HepG2 (cell line): Measurements from ENCODE around the gene ANKRD44. TPM values are rescaled to one million over a fixed set of nuclear protein-coding genes. Genes with fewer than 3 reads are reported as not detected.

Experiments
- ATAC-seq: fragments of 200-7000 bp; cut with Tn5 transposase; 3 replicates; pipeline ENCODE4 v1.9.1; 2020; ENCODE audit warnings: mild to moderate bottlenecking, moderate library complexity
- BruUV-seq: library from RNA; stranded (reverse); fragments of 400-500 nt; replicated peaks from 2 replicates; lab custom pipeline; 2021; lab: Mats Ljungman, UMichigan
- CTCF ChIA-PET: fragments of 300-600 bp; formaldehyde crosslinking; extraction: SDS; loops from one replicate; lab custom pipeline; 2021; ENCODE audit warnings: low total read pairs, inconsistent platforms, low intra/inter-chr PET ratio; lab: Yijun Ruan, JAX
- POLR2A ChIA-PET: fragments of 350-600 bp; sonication (Branson Sonifier 250); formaldehyde crosslinking; loops from one replicate; lab custom pipeline; 2020; ENCODE audit warnings: antibody characterized with exemption, inconsistent platforms; lab: Yijun Ruan, JAX
- DNase-seq: peaks from one replicate; pipeline ENCODE4 v3.0.0-alpha.2; 2015; ENCODE audit warnings: low spot score
- FAIRE-seq: peaks from 3 replicates; lab custom pipeline; 2011; peaks lifted over from hg19 to GRCh38; lab: Jason Lieb, UNC
- H2AFZ ChIP-seq: one replicate; pipeline ENCODE4 v1.6.1; 2011; ENCODE audit warnings: low read length, inconsistent platforms
- H3K27ac ChIP-seq: fragments of 300-600 bp; 3 replicates; pipeline ENCODE4 v1.8.0; 2011; ENCODE audit warnings: mixed run types, mild to moderate bottlenecking, mixed read lengths, low read length, inconsistent platforms; ENCODE audit not compliant: insufficient read depth; ENCODE audit errors: extremely low read length
- H3K27me3 ChIP-seq, 2 experiments: fragments of 200-600 bp in 1 of 2; 2 replicates in 1 of 2; 3 replicates in 1 of 2; pipeline versions ENCODE4 v1.6.0 to v1.8.0; 2011; ENCODE audit warnings: low read length in 2 of 2, mild to moderate bottlenecking in 2 of 2, moderate library complexity in 2 of 2, inconsistent platforms in 1 of 2; ENCODE audit not compliant: insufficient read depth in 2 of 2, control insufficient read depth in 1 of 2
- H3K36me3 ChIP-seq, 2 experiments: fragments of 200-600 bp in 1 of 2; replicated peaks in 1 of 2; 2 replicates in 1 of 2; 3 replicates in 1 of 2; pipeline versions ENCODE4 v1.5.1 to v1.8.0; 2011; ENCODE audit warnings: low read length in 2 of 2, inconsistent platforms in 1 of 2; ENCODE audit not compliant: insufficient read depth in 2 of 2, control insufficient read depth in 1 of 2
- H3K4me1 ChIP-seq: 2 replicates; pipeline ENCODE4 v1.5.1; 2012; ENCODE audit warnings: low read length, inconsistent platforms; ENCODE audit not compliant: insufficient read depth
- H3K4me2 ChIP-seq: 2 replicates; pipeline ENCODE4 v1.6.0; 2011; ENCODE audit warnings: low read depth, low read length, inconsistent platforms
- H3K4me3 ChIP-seq, 3 experiments: fragments of 200-600 bp in 1 of 3; sonication (generic), shearing (Covaris generic) in 1 of 3; replicated peaks in 1 of 3; 2 replicates each; pipeline ENCODE4 v1.5.1; 2011 to 2016; ENCODE audit warnings: low read length in 3 of 3, inconsistent platforms in 2 of 3, low read depth in 2 of 3, mild to moderate bottlenecking in 2 of 3, control low read depth in 1 of 3, mixed read lengths in 1 of 3; ENCODE audit not compliant: insufficient read depth in 1 of 3
- H3K79me2 ChIP-seq: one replicate; pipeline ENCODE4 v1.6.1; 2011; ENCODE audit warnings: low read length, inconsistent platforms; ENCODE audit not compliant: insufficient read depth
- H3K9ac ChIP-seq: 2 replicates; pipeline ENCODE4 v1.6.0; 2011; ENCODE audit warnings: mild to moderate bottlenecking, low read depth, low read length, inconsistent platforms; ENCODE audit not compliant: insufficient read depth
- H3K9me3 ChIP-seq: 2 replicates; pipeline ENCODE4 v1.5.1; 2012; ENCODE audit warnings: mild to moderate bottlenecking, low read length
- H4K20me1 ChIP-seq: 2 replicates; pipeline ENCODE4 v1.6.0; 2011; ENCODE audit warnings: inconsistent platforms, mild to moderate bottlenecking, low read length, moderate library complexity; ENCODE audit not compliant: insufficient read depth
- MTF1 ChIP-seq: sonication (generic); formaldehyde crosslinking; IDR thresholded peaks from 2 replicates; pipeline ENCODE4 v1.5.0; 2020; ENCODE audit warnings: missing genetic modification reagents
- PHB2 ChIP-seq: fragments of 450-650 bp; IDR thresholded peaks from 2 replicates; pipeline ENCODE4 v1.6.1; 2018; ENCODE audit not compliant: partially characterized antibody
- RBAK ChIP-seq: sonication (generic); formaldehyde crosslinking; IDR thresholded peaks from 2 replicates; pipeline ENCODE4 v1.5.1; 2020; ENCODE audit warnings: mild to moderate bottlenecking, missing genetic modification reagents
- ZNF142 ChIP-seq: sonication (generic); formaldehyde crosslinking; IDR thresholded peaks from 2 replicates; pipeline ENCODE4 v1.4.0; 2020; ENCODE audit warnings: missing genetic modification reagents
- ZNF292 ChIP-seq: sonication (generic); formaldehyde crosslinking; IDR thresholded peaks from 2 replicates; pipeline ENCODE4 v1.8.1; 2022; ENCODE audit warnings: mild to moderate bottlenecking, low read depth, missing genetic modification reagents, borderline replicate concordance
- WGBS: methylation state at CpG from one replicate; pipeline ENCODE4 v1.1.6; 2017; ENCODE audit warnings: low lambda C conversion rate; 5-methylcytosine and 5-hydroxymethylcytosine counted together
- in situ Hi-C: cut with HindIII; loops from 2 replicates; pipeline ENCODE4 v1.10.0; 2017; ENCODE audit warnings: low pct_unique_long_range_greater_than_20kb; ENCODE audit not compliant: extremely low pct_ligation_motif_present
- intact Hi-C: fragments of 100-400 bp; cut with micrococcal nuclease; formaldehyde crosslinking; loops from one replicate; pipeline ENCODE4 v1.10.0; 2022; ENCODE audit not compliant: unreplicated experiment
- polyA plus RNA-seq, 8 experiments: library from polyadenylated mRNA; depleted of rRNA in 3 of 8; stranded (reverse) in 7 of 8; unstranded in 1 of 8; fragments of >200 nt; fragmentation: Illumina TruSeq in 4 of 8; extraction: Trizol in 4 of 8; gene quantifications; 2 replicates each; pipeline versions ENCODE4 v1.2.1 to v1.2.3, GENCODE V29; 2011 to 2016; ENCODE audit warnings: low read depth in 4 of 8, missing spikeins in 1 of 8, mixed read lengths in 1 of 8; ENCODE audit not compliant: insufficient read depth in 1 of 8
- total RNA-seq, 5 experiments: library from RNA; depleted of rRNA; stranded (reverse); fragments of >200 nt; fragmentation: Illumina TruSeq; extraction: Trizol; gene quantifications; 2 replicates each; pipeline ENCODE4 v1.2.3, GENCODE V29; 2016; ENCODE audit warnings: low read depth in 1 of 5
- TF ChIP-seq, protein P1 (sequence below): sonication (generic); formaldehyde crosslinking; IDR thresholded peaks from 2 replicates; pipeline ENCODE4 v1.5.0; 2020; ENCODE audit warnings: missing genetic modification reagents, mild to moderate bottlenecking, borderline replicate concordance
- TF ChIP-seq, protein P2 (sequence below): sonication (generic); formaldehyde crosslinking; IDR thresholded peaks from 2 replicates; pipeline ENCODE4 v1.8.0; 2022; ENCODE audit warnings: mild to moderate bottlenecking, missing genetic modification reagents, moderate library complexity

ANKRD44 gene
- total and polyA plus RNA-seq, 2 of the 13 experiments (the other 11 are each of a cell fraction or from before 2014, with no cell fraction given): 0.04 to 0.11 TPM

DNA sequence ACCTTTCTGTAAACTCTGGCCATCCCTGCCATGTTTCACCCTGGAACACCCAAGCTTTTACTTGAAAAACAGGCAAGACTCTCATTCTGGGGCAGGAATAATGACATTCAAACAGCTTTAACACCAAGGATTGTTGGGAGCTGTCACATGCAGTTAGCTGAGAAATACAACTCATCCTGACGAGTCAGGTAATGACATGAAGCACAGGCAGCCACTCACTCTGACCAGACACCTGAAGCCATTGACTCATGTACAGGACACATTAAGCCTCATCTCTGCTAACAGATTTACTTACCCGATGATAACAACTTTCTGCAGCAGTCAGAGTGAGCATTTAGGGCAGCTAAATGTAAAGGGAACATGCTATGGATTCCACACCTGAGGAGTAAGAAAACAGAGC is 220.9 kb downstream of the ANKRD44 start (continued):
- TF ChIP-seq ZNF142 (CRISPR knock-in tag): no peak
- TF ChIP-seq, protein P1, sequence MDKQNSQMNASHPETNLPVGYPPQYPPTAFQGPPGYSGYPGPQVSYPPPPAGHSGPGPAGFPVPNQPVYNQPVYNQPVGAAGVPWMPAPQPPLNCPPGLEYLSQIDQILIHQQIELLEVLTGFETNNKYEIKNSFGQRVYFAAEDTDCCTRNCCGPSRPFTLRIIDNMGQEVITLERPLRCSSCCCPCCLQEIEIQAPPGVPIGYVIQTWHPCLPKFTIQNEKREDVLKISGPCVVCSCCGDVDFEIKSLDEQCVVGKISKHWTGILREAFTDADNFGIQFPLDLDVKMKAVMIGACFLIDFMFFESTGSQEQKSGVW (CRISPR knock-in tag): no peak
- no peak for TF ChIP-seq ZNF292
- TF ChIP-seq PHB2: no peak
- TF ChIP-seq, protein P2, sequence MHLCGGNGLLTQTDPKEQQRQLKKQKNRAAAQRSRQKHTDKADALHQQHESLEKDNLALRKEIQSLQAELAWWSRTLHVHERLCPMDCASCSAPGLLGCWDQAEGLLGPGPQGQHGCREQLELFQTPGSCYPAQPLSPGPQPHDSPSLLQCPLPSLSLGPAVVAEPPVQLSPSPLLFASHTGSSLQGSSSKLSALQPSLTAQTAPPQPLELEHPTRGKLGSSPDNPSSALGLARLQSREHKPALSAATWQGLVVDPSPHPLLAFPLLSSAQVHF (CRISPR knock-in tag): no peak

- CTCF ChIA-PET: no interaction called here
- Histone ChIP-seq H3K4me2 (no peak overlapping the region), H3K36me3 (no peaks in the 10 kb centered on the region), H4K20me1 (no peaks in the 10 kb centered on the region), H3K9ac (no peak overlapping the region), H3K9me3 (no peaks in the 10 kb centered on the region), H3K79me2 (no peaks in the 10 kb centered on the region), H3K4me1 (no peaks in the 10 kb centered on the region), H3K27me3 (no peaks in the 10 kb centered on the region), H3K27ac (no peak overlapping the region), H3K4me3 (no peak overlapping the region), H2AFZ (no peak overlapping the region)
- BruUV-seq: no TSS peak
- in situ Hi-C loops (no loop called here), intact Hi-C loops (no loop called here)
- TF ChIP-seq MTF1 (CRISPR knock-in tag) (no peak), RBAK (CRISPR knock-in tag) (no peak)
- ATAC-seq (no peak), DNase-seq (no peak), FAIRE-seq (no peak)
- 14% methylated on average over 5 of the region's 5 CpGs for WGBS
- POLR2A ChIA-PET: no interaction called here
Measured at GRCh38 chr2:197088694-197089093, 221.9 kb downstream of the ANKRD44 start.
